ENCODE results near the gene SPOP. TPM values are rescaled to one million over a fixed set of nuclear protein-coding genes. Genes with fewer than 3 reads are reported as not detected.

Gene SPOP
- total RNA-seq, 2 experiments from 2014 or later: 52.2 to 57.8 TPM

DNA sequence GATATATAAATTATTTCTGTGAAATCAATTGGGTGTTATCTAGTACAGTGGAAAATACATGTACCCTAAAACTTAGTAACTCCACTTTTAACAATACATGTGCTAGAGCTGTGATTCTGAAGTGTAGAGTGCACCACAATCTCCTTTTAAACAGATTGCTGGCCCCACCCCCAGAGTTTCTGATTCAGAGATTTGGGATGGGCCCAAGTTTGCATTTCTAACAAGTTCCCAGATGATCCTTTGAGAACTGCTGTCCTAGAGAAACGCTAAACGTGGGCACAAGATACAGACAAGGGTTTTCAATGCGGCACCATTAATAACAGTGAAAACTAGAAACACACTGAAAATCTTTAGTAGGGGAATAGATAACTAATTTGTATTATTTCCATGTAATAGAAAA, 53.0 kb downstream of the SPOP start:
- ChIA-PET POLR2A (no interaction called here), CTCF (no interaction called here)
- Mint-ChIP-seq H3K4me1 (peaks cover 17% of the 10 kb centered on the region), H3K4me3 (no peak overlapping the region), H3K27me3 (no peaks in the 10 kb centered on the region), H3K9me3 (no peaks in the 10 kb centered on the region), H3K36me3 (ENCODE audit: low read depth) (peaks cover 19% of the 10 kb centered on the region), H3K27ac (no peak overlapping the region)
- DNase-seq: no peak

DNA sequence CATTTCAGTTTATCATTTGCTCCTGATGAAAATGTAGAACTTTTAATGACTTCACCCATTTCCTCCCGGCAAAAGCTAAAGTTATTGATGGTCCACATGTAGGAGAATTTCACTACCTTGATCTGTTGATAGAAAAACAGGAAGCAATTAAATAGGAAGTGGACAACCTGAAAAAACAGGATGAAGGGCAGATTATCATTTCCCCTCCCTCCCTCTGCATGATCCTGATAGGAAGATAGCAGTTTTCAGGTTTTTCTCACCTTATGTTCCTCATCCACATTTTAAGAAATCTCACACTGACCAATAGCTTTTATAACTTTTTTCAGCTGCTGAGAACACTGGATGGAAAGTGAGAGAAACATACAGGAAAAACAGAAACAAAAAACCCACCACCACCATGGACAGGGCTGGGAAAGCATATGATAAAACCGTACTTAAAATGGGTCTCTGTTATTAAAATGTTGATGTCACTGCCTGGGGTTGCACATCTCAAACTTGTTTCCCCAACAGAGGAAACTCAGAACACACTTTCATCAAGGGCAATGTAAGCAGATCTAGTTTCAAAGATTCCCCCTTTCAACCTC, 55.9 kb downstream of the SPOP start:
- ChIA-PET CTCF (no interaction called here), POLR2A (no interaction called here)
- peaks cover 35% of the 10 kb centered on the region for H3K4me1 Mint-ChIP-seq
- H3K27ac Mint-ChIP-seq: no peak overlapping the region
- H3K9me3 Mint-ChIP-seq: no peaks in the 10 kb centered on the region
- no peaks in the 10 kb centered on the region for H3K27me3 Mint-ChIP-seq
- H3K36me3 Mint-ChIP-seq (ENCODE audit: low read depth): peaks cover 34% of the 10 kb centered on the region
- DNase-seq: no peak
- no peak overlapping the region for H3K4me3 Mint-ChIP-seq

DNA sequence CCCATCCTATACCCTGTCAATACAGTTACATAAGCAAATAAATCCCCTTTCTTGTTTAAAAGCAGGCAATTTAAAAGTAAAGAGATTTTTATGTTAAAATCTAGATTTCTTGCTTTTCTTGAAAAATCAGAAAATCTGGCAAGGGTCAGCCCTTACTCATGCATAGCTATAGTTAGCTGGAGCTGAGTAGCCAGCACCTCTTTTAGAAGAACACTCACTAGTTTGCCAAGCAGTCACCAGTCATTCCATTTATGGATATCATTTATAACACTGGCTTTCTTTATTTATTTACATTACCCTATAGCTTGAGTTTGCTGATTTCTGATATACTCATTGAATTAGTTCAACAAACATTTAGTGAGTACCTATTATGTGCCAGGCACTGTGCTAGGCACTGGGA, 56.5 kb downstream of the SPOP start:
- DNase-seq: no peak
- no peak overlapping the region for H3K4me3 Mint-ChIP-seq
- H3K27ac Mint-ChIP-seq: no peak overlapping the region
- POLR2A ChIA-PET: no interaction called here
- H3K9me3 Mint-ChIP-seq: no peaks in the 10 kb centered on the region
- H3K27me3 Mint-ChIP-seq: no peaks in the 10 kb centered on the region
- peaks cover 40% of the 10 kb centered on the region for H3K36me3 Mint-ChIP-seq (ENCODE audit: low read depth)
- H3K4me1 Mint-ChIP-seq: peaks cover 40% of the 10 kb centered on the region
- CTCF ChIA-PET: interaction anchor here (0.6 kb wide), 1 partner anchor 45 kb away, joined by 3 read pairs; no protein-coding TSS in a partner anchor

DNA sequence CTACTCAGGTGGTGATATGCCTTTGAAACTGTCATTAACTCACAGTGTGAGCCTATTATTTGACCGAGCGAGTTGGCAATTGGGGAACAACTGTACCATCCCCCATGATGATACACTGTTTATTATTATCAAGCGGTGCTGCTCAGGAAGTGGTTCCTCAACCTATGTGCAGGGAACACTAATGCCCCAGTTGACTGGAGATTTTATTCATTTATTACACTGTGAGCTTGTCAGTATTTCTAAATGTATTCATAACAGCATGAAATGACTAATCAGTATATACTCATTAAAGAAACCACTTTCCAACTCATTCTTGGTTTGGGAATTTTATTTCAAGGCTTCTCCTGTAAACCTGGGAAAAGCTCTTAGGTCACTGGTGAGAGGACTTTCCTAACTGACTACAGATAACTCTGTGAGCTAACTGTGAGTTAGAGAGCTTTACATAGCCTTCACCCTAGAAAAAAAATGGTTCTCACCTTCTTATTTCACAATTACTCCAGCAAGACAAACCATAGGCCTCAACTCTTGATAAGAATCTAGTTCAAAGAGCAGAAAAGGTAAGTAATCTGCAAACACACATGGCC, 59.8 kb downstream of the SPOP start:
- Mint-ChIP-seq H3K36me3 (ENCODE audit: low read depth) (peaks cover 52% of the 10 kb centered on the region), H3K4me1 (peaks cover 38% of the 10 kb centered on the region), H3K4me3 (no peak overlapping the region), H3K9me3 (no peaks in the 10 kb centered on the region), H3K27me3 (no peaks in the 10 kb centered on the region), H3K27ac (peak overlapping the region; percentile 12)
- POLR2A ChIA-PET: interaction anchor here (0.8 kb wide), 1 partner anchor 20 kb away, joined by 4 read pairs; no protein-coding TSS in a partner anchor
- CTCF ChIA-PET: interaction anchor here (0.7 to 0.8 kb wide), 2 partner anchors 29 to 78 kb away, joined by 3 to 4 read pairs; no protein-coding TSS in a partner anchor
- DNase-seq: no peak

- Mint-ChIP-seq H3K4me3 (no peak overlapping the region), H3K27ac (no peak overlapping the region), H3K27me3 (no peaks in the 10 kb centered on the region), H3K36me3 (ENCODE audit: low read depth) (peaks cover 42% of the 10 kb centered on the region), H3K9me3 (no peaks in the 10 kb centered on the region), H3K4me1 (peaks cover 28% of the 10 kb centered on the region)
- DNase-seq: no peak
- ChIA-PET POLR2A (no interaction called here), CTCF (interaction anchor here (1.2 kb wide), 1 partner anchor 79 kb away, joined by 3 read pairs; no protein-coding TSS in a partner anchor)
Measured at GRCh38 chr17:49616601-49617131, 61.2 kb downstream of the SPOP start.

GRCh38 chr17:49616086-49616485, 61.8 kb downstream of the SPOP start:
- H3K27me3 Mint-ChIP-seq: no peaks in the 10 kb centered on the region
- CTCF ChIA-PET: interaction anchor here (1.2 kb wide), 1 partner anchor 79 kb away, joined by 3 read pairs; no protein-coding TSS in a partner anchor
- POLR2A ChIA-PET: no interaction called here

DNA sequence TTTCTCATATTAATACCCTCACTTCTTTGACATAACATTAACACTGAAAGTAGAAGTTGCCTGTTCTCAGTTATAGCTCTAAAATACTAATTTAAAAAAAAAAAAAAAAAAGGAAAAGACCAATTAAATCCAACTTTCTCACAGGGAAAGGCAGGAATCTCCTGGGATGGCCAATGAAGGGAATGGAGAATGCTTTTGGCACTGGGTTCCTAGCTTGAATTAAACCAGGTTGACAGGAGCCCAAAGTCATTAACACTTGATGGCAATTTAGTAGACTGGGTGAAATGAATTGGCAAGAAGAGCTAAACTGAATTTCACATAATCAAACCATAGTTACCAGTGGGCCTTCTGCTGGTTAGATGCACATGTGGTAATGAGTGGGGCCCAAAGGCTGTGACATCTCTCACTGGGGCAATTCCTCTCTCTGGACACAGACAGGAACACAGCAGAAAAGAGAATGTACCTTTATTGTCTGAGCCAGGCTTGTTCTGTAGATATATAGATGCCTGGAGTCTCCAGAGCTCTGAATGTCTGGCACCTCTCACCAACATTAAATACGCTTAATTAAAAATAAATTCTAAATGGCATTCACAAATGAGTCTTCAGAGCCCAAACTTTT, 64.6 kb downstream of the SPOP start:
- Mint-ChIP-seq H3K9me3 (no peaks in the 10 kb centered on the region), H3K27ac (no peak overlapping the region), H3K36me3 (ENCODE audit: low read depth) (peaks cover 43% of the 10 kb centered on the region), H3K4me1 (peaks cover 14% of the 10 kb centered on the region), H3K4me3 (no peak overlapping the region), H3K27me3 (no peaks in the 10 kb centered on the region)
- DNase-seq: no peak
- CTCF ChIA-PET: interaction anchor here (0.6 kb wide), 1 partner anchor 43 kb away, joined by 4 read pairs; no protein-coding TSS in a partner anchor
- POLR2A ChIA-PET: no interaction called here

More at GRCh38 chr17:49616086-49616485, 61.8 kb downstream of the SPOP start:
- Mint-ChIP-seq H3K36me3 (ENCODE audit: low read depth) (peaks cover 40% of the 10 kb centered on the region), H3K4me1 (peaks cover 27% of the 10 kb centered on the region), H3K9me3 (no peaks in the 10 kb centered on the region), H3K27ac (no peak overlapping the region), H3K4me3 (no peak overlapping the region)
- DNase-seq: no peak

GRCh38 chr17:49612726-49613125, 65.2 kb downstream of the SPOP start:
- Mint-ChIP-seq H3K4me3 (no peak overlapping the region), H3K4me1 (peaks cover 8% of the 10 kb centered on the region), H3K27ac (no peak overlapping the region), H3K36me3 (ENCODE audit: low read depth) (peaks cover 42% of the 10 kb centered on the region), H3K9me3 (no peaks in the 10 kb centered on the region), H3K27me3 (no peaks in the 10 kb centered on the region)
- POLR2A ChIA-PET: no interaction called here
- CTCF ChIA-PET: interaction anchor here (0.6 kb wide), 1 partner anchor 43 kb away, joined by 4 read pairs; no protein-coding TSS in a partner anchor
- no peak for DNase-seq

DNA sequence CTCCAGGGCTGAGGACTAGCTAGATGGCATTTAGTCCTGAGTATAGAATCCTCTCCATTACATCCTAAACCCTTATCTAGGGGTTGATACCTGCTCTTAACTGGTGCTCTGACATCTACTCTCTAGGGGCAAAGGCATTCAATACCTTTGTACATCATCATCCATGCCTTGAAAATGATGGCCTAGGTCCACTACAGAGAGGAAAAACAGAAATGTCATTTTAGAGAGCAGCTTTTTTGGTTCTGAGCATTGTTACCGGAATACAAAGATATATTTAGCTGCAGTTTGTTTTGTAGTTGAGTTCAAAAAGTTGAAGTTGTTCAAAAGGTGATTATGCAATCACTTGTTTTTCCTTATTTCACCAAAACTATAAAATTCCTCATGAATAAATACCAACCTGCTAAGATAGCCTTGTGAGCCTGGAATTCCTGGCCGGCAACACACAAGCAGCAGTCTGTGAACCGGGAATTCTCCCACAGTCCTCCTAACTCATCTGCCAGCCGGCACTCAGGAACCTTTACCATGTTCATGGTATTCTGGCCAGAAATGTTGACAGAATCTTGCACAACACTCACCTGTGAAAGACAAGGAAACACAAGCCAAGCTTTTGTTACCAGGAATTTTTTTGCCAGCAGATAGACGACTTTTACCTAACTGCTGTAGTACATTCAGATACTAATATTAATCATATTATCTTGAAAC, 66.9 kb downstream of the SPOP start:
- Mint-ChIP-seq H3K9me3 (no peaks in the 10 kb centered on the region), H3K27me3 (no peaks in the 10 kb centered on the region), H3K4me1 (peaks cover 2% of the 10 kb centered on the region), H3K36me3 (ENCODE audit: low read depth) (peaks cover 41% of the 10 kb centered on the region), H3K4me3 (no peak overlapping the region), H3K27ac (no peak overlapping the region)
- CTCF ChIA-PET: interaction anchor here (0.9 to 1.0 kb wide), 2 partner anchors 10 to 53 kb away, joined by 3 read pairs; no protein-coding TSS in a partner anchor
- no peak for DNase-seq
- POLR2A ChIA-PET: no interaction called here

DNA sequence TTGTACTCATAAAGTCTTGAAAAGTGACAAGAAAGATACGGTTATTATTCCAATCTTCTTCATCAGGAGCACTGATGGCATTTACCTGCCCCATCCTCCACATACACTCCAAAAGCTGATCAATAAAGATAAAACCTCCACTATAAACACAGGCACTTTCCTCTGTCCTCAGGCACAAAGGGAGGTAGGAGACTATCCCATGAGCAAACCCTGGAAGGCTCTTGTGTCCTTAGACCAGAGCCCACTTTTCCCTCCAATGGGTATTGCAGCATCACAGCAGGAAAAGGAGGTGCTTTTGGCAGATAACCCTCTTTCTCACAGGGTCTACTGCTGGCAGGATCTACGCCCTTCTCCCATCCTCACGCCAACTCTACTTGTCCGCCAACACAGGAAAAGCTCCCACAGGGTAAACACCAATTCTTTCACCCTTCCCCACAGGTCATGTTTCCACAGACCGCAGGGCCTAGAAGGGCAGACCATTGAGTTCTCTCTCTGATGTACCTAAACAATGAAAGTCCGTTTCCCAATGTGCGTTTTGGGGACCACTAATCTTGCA, 73.5 kb downstream of the SPOP start:
- no peak for DNase-seq
- H3K27ac Mint-ChIP-seq: no peak overlapping the region
- POLR2A ChIA-PET: no interaction called here
- CTCF ChIA-PET: interaction anchor here (0.6 kb wide), 1 partner anchor 968 kb away, joined by 3 read pairs; no protein-coding TSS in a partner anchor
- no peaks in the 10 kb centered on the region for H3K27me3 Mint-ChIP-seq
- peaks cover 46% of the 10 kb centered on the region for H3K36me3 Mint-ChIP-seq (ENCODE audit: low read depth)
- no peaks in the 10 kb centered on the region for H3K9me3 Mint-ChIP-seq
- H3K4me3 Mint-ChIP-seq: no peak overlapping the region
- peaks cover 8% of the 10 kb centered on the region for H3K4me1 Mint-ChIP-seq

- no peak for DNase-seq
- ChIA-PET CTCF (interaction anchor here (1.4 kb wide), 1 partner anchor 47 kb away, joined by 4 read pairs; no protein-coding TSS in a partner anchor), POLR2A (interaction anchor here (0.6 kb wide), 1 partner anchor 9 kb away, joined by 6 read pairs; no protein-coding TSS in a partner anchor)
- Mint-ChIP-seq H3K27me3 (no peaks in the 10 kb centered on the region), H3K36me3 (ENCODE audit: low read depth) (peaks cover 43% of the 10 kb centered on the region), H3K4me3 (no peak overlapping the region), H3K9me3 (no peaks in the 10 kb centered on the region), H3K27ac (no peak overlapping the region), H3K4me1 (peaks cover 8% of the 10 kb centered on the region)
Measured at GRCh38 chr17:49603720-49604119, 74.2 kb downstream of the SPOP start.

DNA sequence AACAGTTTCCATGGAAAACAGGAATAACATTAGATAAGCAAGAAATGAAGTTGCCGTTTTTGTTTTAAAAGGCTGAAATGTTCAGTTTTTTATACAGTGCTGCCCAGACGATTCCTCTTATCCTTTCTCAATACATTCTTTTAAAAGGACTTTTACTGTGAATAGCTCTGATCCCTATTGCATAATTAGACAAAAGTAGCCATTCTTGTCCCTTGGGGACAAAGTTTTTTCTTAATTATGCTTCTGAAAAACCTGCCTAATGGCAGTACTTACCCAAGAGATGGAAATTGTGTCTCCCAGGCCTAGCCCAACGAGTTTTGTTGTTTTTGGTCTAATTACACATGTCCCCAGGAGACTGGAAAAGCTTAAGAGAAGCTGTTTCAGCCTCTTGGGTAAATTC, 74.7 kb downstream of the SPOP start:
- DNase-seq: no peak
- no peak overlapping the region for H3K27ac Mint-ChIP-seq
- H3K36me3 Mint-ChIP-seq (ENCODE audit: low read depth): peaks cover 45% of the 10 kb centered on the region
- POLR2A ChIA-PET: interaction anchor here (0.6 kb wide), 1 partner anchor 8 kb away, joined by 6 read pairs; no protein-coding TSS in a partner anchor
- H3K4me3 Mint-ChIP-seq: no peak overlapping the region
- no peaks in the 10 kb centered on the region for H3K27me3 Mint-ChIP-seq
- H3K4me1 Mint-ChIP-seq: peaks cover 8% of the 10 kb centered on the region
- CTCF ChIA-PET: interaction anchor here (0.9 to 1.4 kb wide), 2 partner anchors 46 to 93 kb away, joined by 3 to 4 read pairs; no protein-coding TSS in a partner anchor
- H3K9me3 Mint-ChIP-seq: no peaks in the 10 kb centered on the region
